ENCODE data around the gene RPL10A. TPM values are rescaled to one million over a fixed set of nuclear protein-coding genes. Genes with fewer than 3 reads are reported as not detected.

The RPL10A gene
- polyA plus RNA-seq, 1 of the 3 experiments (the other 2 are of a cell fraction) = 3,548 TPM

- Histone ChIP-seq H3K79me2 (ENCODE audit: insufficient read depth) (no peaks in the 10 kb centered on the region), H3K4me3 (ENCODE audit: low read depth in 2 of 2, low read length in 1 of 2) (no peak overlapping the region), H3K27me3 (ENCODE audit: insufficient read depth) (no peaks in the 10 kb centered on the region), H4K20me1 (ENCODE audit: insufficient read depth) (no peaks in the 10 kb centered on the region), H3K36me3 (replicated peaks in 1 of 2; ENCODE audit: control insufficient read depth in 1 of 2, insufficient read depth in 2 of 2, low read length in 1 of 2) (peaks cover 4 to 9% of the 10 kb centered on the region in 2 experiments), H2AFZ (ENCODE audit: low read depth) (no peak overlapping the region), H3K4me2 (no peak overlapping the region), H3K9me2 (no peaks in the 10 kb centered on the region), H3K9me3 (no peaks in the 10 kb centered on the region), H3F3A (replicated peaks; ENCODE audit: insufficient read depth) (no peaks in the 10 kb centered on the region), H3K9ac (no peak overlapping the region), H3K4me1 (ENCODE audit: control insufficient read depth in 1 of 2, insufficient read depth in 2 of 2, low read depth in 1 of 2, low read length in 1 of 2) (peaks cover 4 to 24% of the 10 kb centered on the region in 2 experiments; a peak in 2 of 4 replicates), H3K27ac (ENCODE audit: low read depth in 2 of 2, low read length in 1 of 2) (no peak overlapping the region)
- POLR2A ChIA-PET = interaction anchor here (0.7 to 1.0 kb wide), 2 partner anchors 48 to 304 kb away, joined by 3 to 5 read pairs; partner anchors contain the start of gene RPL10A
- no peak for DNase-seq
- 60% methylated on average over 2 of the region's 14 CpGs for WGBS (ENCODE audit: low lambda C conversion rate)
- CTCF ChIA-PET = interaction anchor here (0.7 to 5.9 kb wide), 6 partner anchors 28 to 161 kb away, joined by 3 to 46 read pairs (median 6); partner anchors contain the start of genes FANCE and PPARD
- no peak for TF ChIP-seq POLR2AphosphoS5 (IDR thresholded peaks at IDR 0.05; ENCODE audit: low read depth, low read length)
- no peak for TF ChIP-seq TCF12 (IDR thresholded peaks at IDR 0.05)
- no peak for TF ChIP-seq YY1 (IDR thresholded peaks at IDR 0.05; ENCODE audit: low read depth)
- no peak for TF ChIP-seq USF1 (IDR thresholded peaks at IDR 0.05; ENCODE audit: borderline replicate concordance, low read depth)
- TF ChIP-seq TEAD4 (IDR thresholded peaks at IDR 0.05; ENCODE audit: borderline replicate concordance, insufficient read depth) = no peak
- TF ChIP-seq RAD21 (IDR thresholded peaks at IDR 0.05; ENCODE audit: low read length) = no peak
- no peak for TF ChIP-seq NRF1 (IDR thresholded peaks at IDR 0.05; ENCODE audit: low read depth, low read length)
- TF ChIP-seq IRF3 (IDR thresholded peaks at IDR 0.05; ENCODE audit: low read depth, low read length) = no peak
- TF ChIP-seq RXRA (IDR thresholded peaks at IDR 0.05; ENCODE audit: borderline replicate concordance, low read depth) = no peak
- no peak for TF ChIP-seq CHD2 (IDR thresholded peaks at IDR 0.05; ENCODE audit: low read length, partially characterized antibody)
- no peak for TF ChIP-seq GATA2 (CRISPR knock-in tag; IDR thresholded peaks at IDR 0.05)
- no peak for TF ChIP-seq ELF1 (IDR thresholded peaks at IDR 0.05)
- TF ChIP-seq TAF1 (IDR thresholded peaks at IDR 0.05; ENCODE audit: borderline replicate concordance, low read depth, low read length) = no peak
- no peak for TF ChIP-seq MAX (IDR thresholded peaks at IDR 0.05; ENCODE audit: low read depth)
- TF ChIP-seq FOXM1 (IDR thresholded peaks at IDR 0.05; ENCODE audit: low read depth) = no peak
- no peak for TF ChIP-seq FOXJ3 (CRISPR knock-in tag; IDR thresholded peaks at IDR 0.05)
- no peak for TF ChIP-seq RCOR1 (IDR thresholded peaks at IDR 0.05; ENCODE audit: low read length)
- TF ChIP-seq, protein P1, sequence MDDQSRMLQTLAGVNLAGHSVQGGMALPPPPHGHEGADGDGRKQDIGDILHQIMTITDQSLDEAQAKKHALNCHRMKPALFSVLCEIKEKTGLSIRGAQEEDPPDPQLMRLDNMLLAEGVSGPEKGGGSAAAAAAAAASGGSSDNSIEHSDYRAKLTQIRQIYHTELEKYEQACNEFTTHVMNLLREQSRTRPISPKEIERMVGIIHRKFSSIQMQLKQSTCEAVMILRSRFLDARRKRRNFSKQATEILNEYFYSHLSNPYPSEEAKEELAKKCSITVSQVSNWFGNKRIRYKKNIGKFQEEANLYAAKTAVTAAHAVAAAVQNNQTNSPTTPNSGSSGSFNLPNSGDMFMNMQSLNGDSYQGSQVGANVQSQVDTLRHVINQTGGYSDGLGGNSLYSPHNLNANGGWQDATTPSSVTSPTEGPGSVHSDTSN (IDR thresholded peaks at IDR 0.05) = no peak
- TF ChIP-seq GABPA (IDR thresholded peaks at IDR 0.05; ENCODE audit: low read depth) = no peak
- TF ChIP-seq MXI1 (IDR thresholded peaks at IDR 0.05; ENCODE audit: low read depth, low read length) = no peak
These were observed 48.2 kb upstream of the RPL10A start for GRCh38 chr6:35419961-35420360.

Measured in SK-N-SH (cell line).